BJ (cell line): Measurements from ENCODE around the gene RASL10A. TPM values are rescaled to one million over a fixed set of nuclear protein-coding genes. Genes with fewer than 3 reads are reported as not detected.
"Not testable (repeated sequence)": the region's sequence is repeated elsewhere in the genome, so short reads cannot be mapped to it uniquely, and the experiment has no call there.

ENCODE experiments used
- CTCF ChIA-PET: fragments of 350-600 bp; formaldehyde crosslinking; extraction: SDS; loops from one replicate; lab custom pipeline; 2021; ENCODE audit warnings: antibody characterized with exemption, inconsistent platforms; lab: Yijun Ruan, JAX
- POLR2A ChIA-PET: fragments of 300-600 bp; sonication (Branson Sonifier 250); formaldehyde crosslinking; extraction: SDS; loops from one replicate; lab custom pipeline; 2021; ENCODE audit warnings: antibody characterized with exemption; lab: Charles Lee
- DNase-seq: peaks from one replicate; pipeline ENCODE4 v3.0.0-alpha.2; 2011; ENCODE audit warnings: low read depth
- H3K27me3 ChIP-seq: 2 replicates; pipeline ENCODE4 v1.6.0; 2011; ENCODE audit warnings: low read length; ENCODE audit not compliant: control insufficient read depth, insufficient read depth
- H3K36me3 ChIP-seq: 2 replicates; pipeline ENCODE4 v1.5.1; 2011; ENCODE audit warnings: low read length; ENCODE audit not compliant: control insufficient read depth, insufficient read depth
- H3K4me3 ChIP-seq: 2 replicates; pipeline ENCODE4 v1.5.1; 2011; ENCODE audit warnings: low read depth, mild to moderate bottlenecking, control low read depth, low read length
- CTCF ChIP-seq: IDR thresholded peaks from 2 replicates; pipeline ENCODE4 v1.5.1; 2011; ENCODE audit warnings: low read depth, mild to moderate bottlenecking, control low read depth, inconsistent platforms, low read length, moderate library complexity; ENCODE audit not compliant: insufficient read depth
- polyA plus RNA-seq: library from polyadenylated mRNA; depleted of rRNA; stranded (reverse); fragments of >200 nt; gene quantifications from 2 replicates; pipeline ENCODE4 v1.2.3, GENCODE V29; 2011

The RASL10A gene
- polyA plus RNA-seq, 1 experiment, result 0.16 TPM

GRCh38 chr22:29346659-29347058 lies 31.2 kb upstream of the RASL10A start:
- ChIA-PET CTCF (interaction anchor here (6.5 kb wide), 1 partner anchor 13 kb away, joined by 32 read pairs; no protein-coding TSS in a partner anchor), POLR2A (no interaction called here)
- no peak for DNase-seq

GRCh38 chr22:29345932-29346331 lies 30.4 kb upstream of the RASL10A start:
- Histone ChIP-seq H3K4me3 (no peak overlapping the region), H3K36me3 (peaks cover 26% of the 10 kb centered on the region), H3K27me3 (no peaks in the 10 kb centered on the region)
- no peak for TF ChIP-seq CTCF
- ChIA-PET CTCF (interaction anchor here (6.5 kb wide), 1 partner anchor 13 kb away, joined by 32 read pairs; no protein-coding TSS in a partner anchor), POLR2A (no interaction called here)
- no peak for DNase-seq

More at GRCh38 chr22:29346659-29347058, 31.2 kb upstream of the RASL10A start:
- no peak for TF ChIP-seq CTCF
- Histone ChIP-seq H3K4me3 (no peak overlapping the region), H3K36me3 (peaks cover 18% of the 10 kb centered on the region), H3K27me3 (no peaks in the 10 kb centered on the region)

GRCh38 chr22:29344889-29345288 lies 29.4 kb upstream of the RASL10A start:
- POLR2A ChIA-PET, DNase-seq, H3K27me3 ChIP-seq, H3K4me3 ChIP-seq: not testable (repeated sequence)
- CTCF ChIA-PET, result interaction anchor here (1.1 to 1.2 kb wide), 2 partner anchors 38 to 41 kb away, joined by 3 read pairs; partner anchors contain the start of gene GAS2L1
- H3K36me3 ChIP-seq, result peaks cover 28% of the 10 kb centered on the region

GRCh38 chr22:29344137-29344536 lies 28.6 kb upstream of the RASL10A start:
- no peak overlapping the region for H3K4me3 ChIP-seq
- POLR2A ChIA-PET, result no interaction called here
- peak; percentile 84 for DNase-seq
- no peaks in the 10 kb centered on the region for H3K27me3 ChIP-seq
- no peak for TF ChIP-seq CTCF
- peaks cover 27% of the 10 kb centered on the region for H3K36me3 ChIP-seq
- CTCF ChIA-PET, result interaction anchor here (1.0 to 2.0 kb wide), 4 partner anchors 14 to 40 kb away, joined by 3 to 8 read pairs (median 3); partner anchors contain the start of gene GAS2L1

GRCh38 chr22:29343313-29343805 lies 27.9 kb upstream of the RASL10A start:
- Histone ChIP-seq H3K27me3 (no peaks in the 10 kb centered on the region), H3K4me3 (no peak overlapping the region), H3K36me3 (peaks cover 30% of the 10 kb centered on the region)
- peak; percentile 43 for DNase-seq
- POLR2A ChIA-PET, result no interaction called here
- no peak for TF ChIP-seq CTCF
- CTCF ChIA-PET, result interaction anchor here (1.0 to 2.0 kb wide), 3 partner anchors 15 to 39 kb away, joined by 3 to 8 read pairs (median 3); no protein-coding TSS in a partner anchor
